GM12878 (cell line): Measurements from ENCODE around the gene ACVR1B. TPM values are rescaled to one million over a fixed set of nuclear protein-coding genes. Genes with fewer than 3 reads are reported as not detected.

Source experiments
- ASH2L ChIP-seq: fragments of 300-600, 200-600 bp; sonication (generic); IDR thresholded peaks from 2 replicates; pipeline ENCODE4 v1.6.1; 2017; ENCODE audit warnings: low read depth, mild to moderate bottlenecking, borderline replicate concordance
- ATF7 ChIP-seq: fragments of 450-650 bp; IDR thresholded peaks from 2 replicates; pipeline ENCODE4 v1.6.1; 2016; ENCODE audit warnings: low read depth, mild to moderate bottlenecking
- CHD4 ChIP-seq: fragments of 200-600 bp; sonication (generic); IDR thresholded peaks from 2 replicates; pipeline ENCODE4 v1.6.1; 2016; ENCODE audit warnings: mild to moderate bottlenecking
- CUX1 ChIP-seq: IDR thresholded peaks from 2 replicates; pipeline ENCODE4 v1.6.1; 2012; ENCODE audit warnings: improper control_type of control experiment, low read depth, low read length; ENCODE audit not compliant: insufficient replicate concordance
- IKZF1 ChIP-seq: fragments of 450-650 bp; conservative IDR thresholded peaks from 2 replicates; pipeline ENCODE4 v1.6.1; 2017; ENCODE audit warnings: antibody characterized with exemption, mild to moderate bottlenecking
- IRF4 ChIP-seq: IDR thresholded peaks from 2 replicates; pipeline ENCODE4 v1.6.1; 2011; ENCODE audit warnings: low read depth, low read length
- MXI1 ChIP-seq: fragments of 150-350 bp; IDR thresholded peaks from 2 replicates; pipeline ENCODE4 v1.6.1; 2011; ENCODE audit warnings: low read depth, mild to moderate bottlenecking, inconsistent platforms, low read length, improper control_type of control experiment
- MYB ChIP-seq: fragments of 150-350 bp; IDR thresholded peaks from 2 replicates; pipeline ENCODE4 v1.6.1; 2014; ENCODE audit warnings: mild to moderate bottlenecking, low read depth, low read length, borderline replicate concordance
- NR2F1 ChIP-seq: fragments of 450-650 bp; conservative IDR thresholded peaks from 2 replicates; pipeline ENCODE4 v1.6.1; 2017; ENCODE audit warnings: mild to moderate bottlenecking
- PAX5 ChIP-seq: IDR thresholded peaks from 2 replicates; pipeline ENCODE4 v1.6.1; 2011; ENCODE audit warnings: low read depth, low read length, borderline replicate concordance
- PKNOX1 ChIP-seq: fragments of 450-650 bp; IDR thresholded peaks from 2 replicates; pipeline ENCODE4 v1.6.1; 2016; ENCODE audit warnings: mild to moderate bottlenecking
- SPI1 ChIP-seq: IDR thresholded peaks from 2 replicates; pipeline ENCODE4 v1.6.1; 2011; ENCODE audit warnings: low read depth, mild to moderate bottlenecking, low read length, moderate library complexity, borderline replicate concordance; ENCODE audit not compliant: insufficient read depth
- TARDBP ChIP-seq: IDR thresholded peaks from 2 replicates; pipeline ENCODE4 v1.6.1; 2016; ENCODE audit warnings: borderline replicate concordance
- TBL1XR1 ChIP-seq: IDR thresholded peaks from 2 replicates; pipeline ENCODE4 v1.6.1; 2012; ENCODE audit warnings: low read depth, low read length, improper control_type of control experiment
- TCF12 ChIP-seq: IDR thresholded peaks from 2 replicates; pipeline ENCODE4 v1.6.1; 2011; ENCODE audit warnings: low read depth, mild to moderate bottlenecking, low read length
- ZBTB40 ChIP-seq: fragments of 450-650 bp; IDR thresholded peaks from 2 replicates; pipeline ENCODE4 v1.6.1; 2016; ENCODE audit warnings: mild to moderate bottlenecking, moderate library complexity, borderline replicate concordance
- ZNF217 ChIP-seq: fragments of 450-650 bp; IDR thresholded peaks from 2 replicates; pipeline ENCODE4 v1.6.1; 2017; ENCODE audit warnings: antibody characterized with exemption, mild to moderate bottlenecking
- ZZZ3 ChIP-seq: IDR thresholded peaks from 2 replicates; pipeline ENCODE4 v1.6.1; 2011; ENCODE audit warnings: low read depth; ENCODE audit not compliant: control insufficient read depth, insufficient read length
- polyA plus RNA-seq, 11 experiments: library from polyadenylated mRNA; depleted of rRNA in 4 of 11; unstranded in 6 of 11; stranded (reverse) in 5 of 11; fragments of >200 nt; fragmentation: Nextera tagmentation in 4 of 11; fragmentation: Illumina TruSeq in 1 of 11; extraction: Ambion mirVana in 4 of 11; extraction: Trizol in 1 of 11; gene quantifications; 1 replicate in 1 of 11; 2 replicates in 10 of 11; pipeline versions ENCODE4 v1.2.1 to v1.2.3, GENCODE V29; 2011 to 2016; ENCODE audit warnings: inconsistent platforms in 2 of 11, missing spikeins in 2 of 11, low read depth in 1 of 11
- total RNA-seq, 4 experiments: library from RNA; depleted of rRNA in 3 of 4; stranded (reverse); fragments of >200 nt in 3 of 4; fragmentation: Illumina TruSeq in 1 of 4; extraction: Trizol in 1 of 4; gene quantifications; 2 replicates each; pipeline versions ENCODE4 v1.2.1 to v1.2.3, GENCODE V29; 2013 to 2021
- TF ChIP-seq, protein P1 (sequence below): IDR thresholded peaks from 2 replicates; pipeline ENCODE4 v1.6.1; 2011; ENCODE audit warnings: borderline replicate concordance, low read depth, mild to moderate bottlenecking, moderate library complexity, mixed read lengths, low read length; ENCODE audit not compliant: insufficient read depth; ENCODE audit errors: extremely low read length

The ACVR1B gene
- total and polyA plus RNA-seq, 10 of the 15 experiments (the other 5 are each of a cell fraction or from before 2014, with no cell fraction given) = 0.02 to 0.69 (median 0.16) TPM; not detected in 2

GRCh38 chr12:51971679-51972421 is 20.4 kb downstream of the ACVR1B start (continued):
- TF ChIP-seq SPI1 (peak; percentile 74), ZZZ3 (no peak), IRF4 (peak; percentile 70; the same call in 1 of the 2 replicates), ZBTB40 (no peak), ATF7 (no peak), CUX1 (peak; percentile 44), ASH2L (no peak), TARDBP (no peak), MYB (no peak), MXI1 (no peak), TCF12 (no peak), PKNOX1 (no peak), NR2F1 (peak; percentile 76), IKZF1 (no peak; the same call in 1 of the 2 replicates), PAX5 (0 out of 2 replicates have a peak, but pooled peaks have one; percentile 42), ZNF217 (no peak), CHD4 (no peak), TBL1XR1 (peak; percentile 72; the same call in 1 of the 2 replicates)
- TF ChIP-seq, protein P1, sequence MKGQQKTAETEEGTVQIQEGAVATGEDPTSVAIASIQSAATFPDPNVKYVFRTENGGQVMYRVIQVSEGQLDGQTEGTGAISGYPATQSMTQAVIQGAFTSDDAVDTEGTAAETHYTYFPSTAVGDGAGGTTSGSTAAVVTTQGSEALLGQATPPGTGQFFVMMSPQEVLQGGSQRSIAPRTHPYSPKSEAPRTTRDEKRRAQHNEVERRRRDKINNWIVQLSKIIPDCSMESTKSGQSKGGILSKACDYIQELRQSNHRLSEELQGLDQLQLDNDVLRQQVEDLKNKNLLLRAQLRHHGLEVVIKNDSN = no peak
